OCI-LY7 (cell line): ENCODE data around the gene HEYL.

Experiments
- EZH2phosphoT487 ChIP-seq: fragments of 200-600 bp; sonication (generic); IDR thresholded peaks from 2 replicates; pipeline ENCODE4 v1.6.1; 2018; ENCODE audit warnings: low read depth, borderline replicate concordance, mild to moderate bottlenecking, mixed run types, antibody characterized with exemption, low read length, moderate library complexity, mixed read lengths
- TF ChIP-seq, protein P1 (sequence below): fragments of 200-600 bp; sonication (generic); conservative IDR thresholded peaks from 2 replicates; pipeline ENCODE4 v1.5.1; 2014; ENCODE audit warnings: mild to moderate bottlenecking, antibody characterized with exemption, low read length, moderate library complexity, mixed read lengths

DNA sequence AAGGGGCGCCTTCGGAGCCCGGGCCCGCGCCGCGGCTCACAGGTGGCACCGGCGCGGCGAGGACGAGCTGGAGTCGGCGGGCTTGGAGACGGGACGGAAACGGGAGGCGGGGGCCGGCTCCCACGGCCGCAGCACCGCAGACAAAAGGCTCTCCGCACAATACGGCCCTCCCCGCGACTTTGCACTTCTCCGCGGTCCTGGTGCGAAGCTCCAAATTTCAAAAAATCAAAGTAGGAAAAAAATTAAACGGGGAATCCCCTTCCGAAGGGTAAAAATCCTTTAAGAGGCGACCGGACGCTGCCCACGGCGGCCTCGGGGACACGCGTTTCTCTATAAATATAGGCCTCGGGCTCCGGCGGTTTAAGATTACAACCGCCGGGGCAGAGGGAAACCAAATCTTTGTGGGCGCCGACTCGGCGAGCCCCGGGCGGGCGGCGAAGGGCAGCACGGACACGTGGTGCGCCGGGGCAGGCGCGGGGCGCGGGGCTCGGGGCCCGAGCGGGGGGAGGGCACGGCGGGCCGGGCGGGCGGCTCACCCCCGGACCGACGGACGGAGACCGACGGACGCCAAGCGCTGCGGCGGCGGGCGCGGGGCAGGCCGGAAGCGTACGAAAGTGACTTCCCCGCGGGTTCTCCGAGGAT is 63.3 kb downstream of the HEYL start:
- TF ChIP-seq, protein P1, sequence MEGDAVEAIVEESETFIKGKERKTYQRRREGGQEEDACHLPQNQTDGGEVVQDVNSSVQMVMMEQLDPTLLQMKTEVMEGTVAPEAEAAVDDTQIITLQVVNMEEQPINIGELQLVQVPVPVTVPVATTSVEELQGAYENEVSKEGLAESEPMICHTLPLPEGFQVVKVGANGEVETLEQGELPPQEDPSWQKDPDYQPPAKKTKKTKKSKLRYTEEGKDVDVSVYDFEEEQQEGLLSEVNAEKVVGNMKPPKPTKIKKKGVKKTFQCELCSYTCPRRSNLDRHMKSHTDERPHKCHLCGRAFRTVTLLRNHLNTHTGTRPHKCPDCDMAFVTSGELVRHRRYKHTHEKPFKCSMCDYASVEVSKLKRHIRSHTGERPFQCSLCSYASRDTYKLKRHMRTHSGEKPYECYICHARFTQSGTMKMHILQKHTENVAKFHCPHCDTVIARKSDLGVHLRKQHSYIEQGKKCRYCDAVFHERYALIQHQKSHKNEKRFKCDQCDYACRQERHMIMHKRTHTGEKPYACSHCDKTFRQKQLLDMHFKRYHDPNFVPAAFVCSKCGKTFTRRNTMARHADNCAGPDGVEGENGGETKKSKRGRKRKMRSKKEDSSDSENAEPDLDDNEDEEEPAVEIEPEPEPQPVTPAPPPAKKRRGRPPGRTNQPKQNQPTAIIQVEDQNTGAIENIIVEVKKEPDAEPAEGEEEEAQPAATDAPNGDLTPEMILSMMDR: no peak
- TF ChIP-seq EZH2phosphoT487: no peak
